ENCODE measurements around the gene POU2AF1.

DNA sequence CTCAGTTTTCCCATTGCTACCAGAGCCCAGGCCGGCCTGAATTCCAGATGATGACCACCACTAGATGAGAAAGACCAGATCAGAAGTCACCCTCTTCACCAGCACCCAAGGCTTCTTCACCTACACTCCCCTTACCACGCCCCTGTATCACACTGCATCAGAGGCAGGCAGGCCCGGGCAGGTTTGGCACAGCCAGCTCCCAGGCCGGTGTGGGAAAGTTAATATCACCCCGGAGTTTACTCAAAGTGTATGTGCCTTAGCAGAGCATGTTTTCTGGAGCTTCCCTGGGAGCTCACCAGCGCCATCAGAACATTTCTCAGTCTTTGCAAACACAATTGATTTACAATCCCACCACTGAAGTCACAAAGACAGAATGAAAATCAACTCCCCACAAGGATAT is 47.5 kb upstream of the POU2AF1 start:
- TF ChIP-seq CTCF (IDR thresholded peaks at IDR 0.05), result no peak
- TF ChIP-seq FOXJ3 (CRISPR knock-in tag; IDR thresholded peaks at IDR 0.05; ENCODE audit: borderline replicate concordance), result no peak
- TF ChIP-seq, protein P1, sequence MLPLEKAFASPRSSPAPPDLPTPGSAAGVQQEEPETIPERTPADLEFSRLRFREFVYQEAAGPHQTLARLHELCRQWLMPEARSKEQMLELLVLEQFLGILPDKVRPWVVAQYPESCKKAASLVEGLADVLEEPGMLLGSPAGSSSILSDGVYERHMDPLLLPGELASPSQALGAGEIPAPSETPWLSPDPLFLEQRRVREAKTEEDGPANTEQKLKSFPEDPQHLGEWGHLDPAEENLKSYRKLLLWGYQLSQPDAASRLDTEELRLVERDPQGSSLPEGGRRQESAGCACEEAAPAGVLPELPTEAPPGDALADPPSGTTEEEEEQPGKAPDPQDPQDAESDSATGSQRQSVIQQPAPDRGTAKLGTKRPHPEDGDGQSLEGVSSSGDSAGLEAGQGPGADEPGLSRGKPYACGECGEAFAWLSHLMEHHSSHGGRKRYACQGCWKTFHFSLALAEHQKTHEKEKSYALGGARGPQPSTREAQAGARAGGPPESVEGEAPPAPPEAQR (CRISPR knock-in tag; IDR thresholded peaks at IDR 0.05), result no peak
- no peak for TF ChIP-seq ZBTB43 (CRISPR knock-in tag; IDR thresholded peaks at IDR 0.05)
- TF ChIP-seq ZMAT4 (CRISPR knock-in tag; IDR thresholded peaks at IDR 0.05), result no peak
- TF ChIP-seq, protein P2, sequence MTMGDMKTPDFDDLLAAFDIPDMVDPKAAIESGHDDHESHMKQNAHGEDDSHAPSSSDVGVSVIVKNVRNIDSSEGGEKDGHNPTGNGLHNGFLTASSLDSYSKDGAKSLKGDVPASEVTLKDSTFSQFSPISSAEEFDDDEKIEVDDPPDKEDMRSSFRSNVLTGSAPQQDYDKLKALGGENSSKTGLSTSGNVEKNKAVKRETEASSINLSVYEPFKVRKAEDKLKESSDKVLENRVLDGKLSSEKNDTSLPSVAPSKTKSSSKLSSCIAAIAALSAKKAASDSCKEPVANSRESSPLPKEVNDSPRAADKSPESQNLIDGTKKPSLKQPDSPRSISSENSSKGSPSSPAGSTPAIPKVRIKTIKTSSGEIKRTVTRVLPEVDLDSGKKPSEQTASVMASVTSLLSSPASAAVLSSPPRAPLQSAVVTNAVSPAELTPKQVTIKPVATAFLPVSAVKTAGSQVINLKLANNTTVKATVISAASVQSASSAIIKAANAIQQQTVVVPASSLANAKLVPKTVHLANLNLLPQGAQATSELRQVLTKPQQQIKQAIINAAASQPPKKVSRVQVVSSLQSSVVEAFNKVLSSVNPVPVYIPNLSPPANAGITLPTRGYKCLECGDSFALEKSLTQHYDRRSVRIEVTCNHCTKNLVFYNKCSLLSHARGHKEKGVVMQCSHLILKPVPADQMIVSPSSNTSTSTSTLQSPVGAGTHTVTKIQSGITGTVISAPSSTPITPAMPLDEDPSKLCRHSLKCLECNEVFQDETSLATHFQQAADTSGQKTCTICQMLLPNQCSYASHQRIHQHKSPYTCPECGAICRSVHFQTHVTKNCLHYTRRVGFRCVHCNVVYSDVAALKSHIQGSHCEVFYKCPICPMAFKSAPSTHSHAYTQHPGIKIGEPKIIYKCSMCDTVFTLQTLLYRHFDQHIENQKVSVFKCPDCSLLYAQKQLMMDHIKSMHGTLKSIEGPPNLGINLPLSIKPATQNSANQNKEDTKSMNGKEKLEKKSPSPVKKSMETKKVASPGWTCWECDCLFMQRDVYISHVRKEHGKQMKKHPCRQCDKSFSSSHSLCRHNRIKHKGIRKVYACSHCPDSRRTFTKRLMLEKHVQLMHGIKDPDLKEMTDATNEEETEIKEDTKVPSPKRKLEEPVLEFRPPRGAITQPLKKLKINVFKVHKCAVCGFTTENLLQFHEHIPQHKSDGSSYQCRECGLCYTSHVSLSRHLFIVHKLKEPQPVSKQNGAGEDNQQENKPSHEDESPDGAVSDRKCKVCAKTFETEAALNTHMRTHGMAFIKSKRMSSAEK (CRISPR knock-in tag; IDR thresholded peaks at IDR 0.05; ENCODE audit: borderline replicate concordance), result no peak
- TF ChIP-seq IRF1 (CRISPR knock-in tag; IDR thresholded peaks at IDR 0.05), result no peak
- no peak for TF ChIP-seq NR1H2 (CRISPR knock-in tag; IDR thresholded peaks at IDR 0.05)
- TF ChIP-seq SP1 (CRISPR knock-in tag; conservative IDR thresholded peaks at IDR 0.05), result no peak
